Measurements from ENCODE around the gene ADGRA1.
"Not testable (repeated sequence)": the region's sequence is repeated elsewhere in the genome, so short reads cannot be mapped to it uniquely, and the experiment has no call there.

ADGRA1 gene
- total RNA-seq, result 0 to 0.08 (median 0) reads per million in 4 donors

- no peak for DNase-seq
Measured at GRCh38 chr10:133087679-133088178, at the start of gene ADGRA1. TSS of gene ADGRA1 (plus strand) at chr10:133087924. CDS start at chr10:133088910, 986 bp downstream.

GRCh38 chr10:133038036-133038823, 49.5 kb upstream of the ADGRA1 start:
- no peak for DNase-seq

GRCh38 chr10:133039107-133039802, 48.5 kb upstream of the ADGRA1 start:
- DNase-seq, result no peak

- DNase-seq, result no peak
Measured at GRCh38 chr10:133039803-133040165, 47.9 kb upstream of the ADGRA1 start.

GRCh38 chr10:133040198-133040597, 47.5 kb upstream of the ADGRA1 start:
- no peak for DNase-seq

DNA sequence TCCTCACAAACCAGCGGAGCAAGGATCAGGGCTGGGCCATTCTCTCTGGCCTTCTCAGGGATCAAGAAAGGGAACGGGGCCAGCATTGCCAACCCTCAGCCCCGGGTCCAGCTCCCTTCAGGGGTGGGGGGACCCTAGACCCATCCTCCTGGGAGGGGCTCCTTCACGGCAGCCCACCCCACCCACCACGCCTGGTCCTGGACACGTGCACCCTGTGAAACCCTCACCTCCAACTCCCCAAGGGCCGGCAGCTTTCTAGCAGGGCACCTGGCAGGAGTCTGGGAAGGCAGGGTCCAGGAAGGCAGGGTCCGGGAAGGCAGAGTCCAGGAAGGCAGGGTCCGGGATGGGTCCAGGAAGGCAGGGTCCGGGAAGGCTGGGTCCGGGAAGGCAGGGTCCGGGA, 46.6 kb upstream of the ADGRA1 start:
- no peak for DNase-seq

DNA sequence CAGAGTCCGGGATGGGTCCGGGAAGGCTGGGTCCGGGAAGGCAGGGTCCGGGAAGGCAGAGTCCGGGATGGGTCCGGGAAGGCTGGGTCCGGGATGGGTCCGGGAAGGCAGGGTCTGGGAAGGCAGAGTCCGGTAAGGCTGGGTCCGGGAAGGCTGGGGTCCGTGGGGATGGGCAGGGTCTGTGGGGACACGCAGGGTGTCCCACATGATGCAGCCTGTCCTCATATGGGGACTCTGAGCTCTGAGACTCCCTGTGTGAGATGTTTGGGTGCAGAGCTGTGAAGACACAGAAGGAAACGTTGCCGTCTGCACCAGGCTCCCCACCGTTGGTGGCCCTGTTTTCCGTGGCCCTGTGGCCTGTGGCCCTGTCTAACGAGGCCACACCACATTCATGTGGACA, 45.7 kb upstream of the ADGRA1 start:
- DNase-seq, result no peak

GRCh38 chr10:133042816-133043215, 44.9 kb upstream of the ADGRA1 start:
- no peak for DNase-seq

GRCh38 chr10:133043541-133044225, 44.0 kb upstream of the ADGRA1 start:
- no peak for DNase-seq

- DNase-seq, result no peak
Measured at GRCh38 chr10:133044401-133044811, 43.3 kb upstream of the ADGRA1 start.

DNA sequence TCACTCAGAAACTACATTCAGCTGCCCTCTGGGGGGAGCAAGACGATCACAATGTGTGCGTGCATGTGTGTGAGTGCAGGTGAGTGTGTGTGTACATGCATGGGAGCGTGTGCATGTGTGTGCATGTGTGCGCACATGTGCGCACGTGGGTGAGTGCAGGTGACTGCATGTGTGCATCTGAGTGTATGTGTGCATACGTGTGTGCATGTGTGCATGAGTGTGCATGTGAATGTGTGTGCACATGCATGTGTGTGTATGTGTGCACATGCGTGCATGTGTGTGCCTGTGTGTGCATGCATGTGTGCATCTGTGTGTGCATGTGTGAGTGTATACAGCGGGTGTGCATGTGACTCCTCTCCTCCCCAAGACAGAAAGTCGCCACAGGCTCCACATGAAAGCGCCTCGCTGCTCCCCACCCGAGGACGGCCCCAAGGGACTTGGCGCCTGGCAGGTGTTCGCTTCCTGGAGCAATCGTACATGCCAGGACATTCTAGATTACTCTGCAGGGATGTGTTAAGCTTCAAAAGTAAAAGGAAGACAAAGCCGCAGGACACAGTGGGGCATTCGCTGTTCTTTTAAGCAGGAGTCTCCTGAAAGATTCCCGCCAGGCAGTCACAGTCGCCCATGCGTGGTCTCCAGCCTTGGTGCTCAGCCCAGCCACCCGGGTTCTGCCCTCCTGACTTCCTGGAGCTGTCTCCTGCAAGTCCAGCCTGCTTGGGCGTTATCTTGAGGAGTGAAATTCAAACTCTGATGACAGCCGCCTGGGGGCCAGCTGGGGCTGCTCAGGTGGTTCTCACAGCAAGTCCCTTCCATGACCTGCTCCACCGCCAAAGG, 42.0 kb upstream of the ADGRA1 start:
- no peak for DNase-seq

DNA sequence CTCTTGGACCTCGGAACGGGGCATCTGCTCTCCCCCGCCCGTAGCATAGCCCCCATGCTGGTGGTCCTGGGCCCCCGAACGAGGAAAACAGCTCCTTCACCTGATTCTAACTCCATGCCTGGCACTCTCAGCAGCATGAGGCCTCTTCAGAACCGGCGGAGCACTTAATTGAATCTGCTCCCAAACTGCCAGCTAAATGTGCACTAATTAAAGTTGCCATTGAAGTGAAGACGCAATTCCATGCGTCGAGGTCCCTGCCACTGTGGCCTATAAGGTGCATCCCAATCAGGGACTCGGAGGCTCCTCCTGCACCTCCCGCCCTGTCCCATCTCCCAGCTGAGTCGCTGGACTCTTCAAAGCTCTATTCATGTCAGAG, 41.3 kb upstream of the ADGRA1 start:
- no peak for DNase-seq

- no peak for DNase-seq
Measured at GRCh38 chr10:133047526-133048123, 40.1 kb upstream of the ADGRA1 start.

- no peak for DNase-seq
Measured at GRCh38 chr10:133048266-133048665, 39.5 kb upstream of the ADGRA1 start.

DNA sequence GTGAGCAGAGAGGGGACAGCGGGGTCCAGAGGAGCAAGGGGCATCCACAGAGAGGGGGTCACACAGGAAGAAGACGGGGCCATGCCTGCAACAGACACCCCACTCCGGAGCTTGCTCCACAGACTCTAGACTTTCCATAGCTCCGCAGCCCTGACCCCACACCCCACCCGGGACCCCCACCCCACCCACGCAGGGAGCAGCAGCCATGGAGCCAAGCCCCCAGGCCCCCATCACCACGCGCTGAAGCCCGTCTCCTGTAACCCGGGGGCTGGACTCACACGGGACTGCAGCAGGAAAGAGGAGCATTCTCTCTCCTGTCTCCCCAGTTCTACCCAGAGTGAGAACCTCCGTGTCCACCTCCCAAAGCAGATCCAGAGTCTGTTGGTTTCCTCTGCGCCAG, 38.8 kb upstream of the ADGRA1 start:
- no peak for DNase-seq

DNA sequence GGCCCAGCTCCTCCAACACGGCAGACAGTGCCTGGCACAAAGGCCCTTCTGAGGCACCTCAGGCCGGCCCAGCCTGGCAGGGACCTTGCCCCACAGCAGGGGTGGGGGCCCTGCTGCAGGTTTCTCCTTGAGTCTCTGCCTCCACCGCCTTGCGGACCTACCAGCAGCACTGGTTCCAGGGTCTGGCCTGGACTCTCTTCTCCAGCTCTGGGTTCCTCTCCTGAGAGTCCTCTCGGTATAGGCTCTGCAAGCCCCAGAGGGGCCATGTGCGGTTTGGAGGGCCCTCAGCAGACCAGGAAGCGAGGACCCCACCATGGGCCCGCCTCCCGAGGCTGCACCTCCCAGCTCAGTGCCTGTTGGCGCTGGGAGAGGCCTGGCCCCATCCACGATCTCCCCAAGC, 38.1 kb upstream of the ADGRA1 start:
- DNase-seq, result no peak

DNA sequence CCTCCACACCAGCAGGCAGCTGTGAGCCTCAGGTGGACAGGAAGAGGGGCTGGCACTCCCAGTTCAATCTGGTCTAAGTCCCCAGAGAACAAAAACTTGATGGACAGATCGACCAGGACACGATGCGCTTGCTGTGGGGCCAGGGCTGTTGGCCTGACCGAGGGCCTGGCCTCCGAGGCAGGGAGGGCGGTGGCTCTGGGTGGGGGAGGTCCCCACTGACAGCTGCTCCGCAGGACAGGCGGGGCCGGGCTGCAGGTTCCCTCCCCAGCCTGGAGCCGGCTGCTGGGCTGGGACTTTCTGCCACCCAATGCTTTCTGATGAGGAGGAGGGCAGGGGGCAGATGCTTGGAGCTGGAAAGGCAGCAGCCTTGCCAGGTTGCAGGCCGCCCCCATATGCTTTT, 37.4 kb upstream of the ADGRA1 start:
- no peak for DNase-seq

DNA sequence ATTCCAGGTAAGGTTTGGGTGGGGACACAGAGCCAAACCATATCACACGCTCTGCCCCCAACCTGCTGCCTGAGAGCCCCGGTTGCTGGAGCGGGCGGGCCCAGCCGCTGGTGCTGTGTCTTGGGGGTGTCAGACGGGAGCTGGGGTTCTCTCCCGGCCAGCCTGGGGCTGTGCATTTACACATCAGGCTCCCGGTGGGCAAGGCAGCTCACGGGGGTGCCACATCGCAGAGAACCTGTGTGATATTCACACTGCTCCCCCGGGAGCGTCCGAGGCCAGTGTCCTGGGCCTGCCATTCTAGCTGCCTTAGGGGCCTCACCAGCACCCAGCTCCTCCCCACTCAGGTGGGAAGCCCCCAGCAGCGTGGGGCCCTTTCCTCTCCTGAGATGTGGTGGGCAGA, 35.6 kb upstream of the ADGRA1 start:
- no peak for DNase-seq

GRCh38 chr10:133053527-133054133, 34.1 kb upstream of the ADGRA1 start:
- not testable (repeated sequence) for DNase-seq

DNA sequence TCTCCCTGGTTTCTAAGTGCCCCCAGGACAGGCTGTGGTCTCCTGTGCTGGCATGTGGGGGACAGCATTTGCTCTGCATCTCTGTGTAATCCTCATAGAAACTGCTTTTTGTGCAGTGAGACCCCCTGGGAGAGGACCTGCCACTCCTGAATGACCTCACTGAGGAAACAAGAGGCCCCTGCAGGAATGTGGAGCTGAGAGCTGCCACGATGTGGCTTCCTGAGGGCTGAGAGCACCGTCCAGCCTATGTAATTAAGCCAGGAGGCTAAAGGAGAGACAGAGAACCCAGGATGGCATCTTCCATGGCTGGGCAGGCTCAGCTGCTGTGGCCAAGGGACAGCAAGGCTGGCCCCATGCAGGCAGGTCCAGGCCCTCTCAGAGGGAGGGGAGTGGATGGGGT, 32.3 kb upstream of the ADGRA1 start:
- DNase-seq, result no peak

DNA sequence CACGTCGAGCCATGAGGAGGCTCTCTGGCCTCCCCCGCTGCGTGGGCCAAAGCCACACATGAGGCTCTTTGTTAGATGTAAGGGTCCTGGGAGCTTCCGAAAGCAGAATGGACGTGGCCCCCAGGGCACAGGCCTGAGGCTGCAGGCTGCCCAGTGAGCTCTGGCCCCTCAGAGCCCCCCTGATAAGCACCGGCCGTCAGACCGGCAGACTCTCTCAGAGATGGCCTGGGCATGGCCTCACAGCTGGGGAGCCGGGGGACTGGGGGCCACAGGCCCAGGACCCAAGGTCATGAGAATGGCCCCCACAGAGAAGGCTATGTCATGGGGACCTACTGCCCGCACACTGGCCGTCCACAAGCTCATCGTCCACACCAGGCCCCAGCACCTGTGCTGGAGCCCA, 31.7 kb upstream of the ADGRA1 start:
- no peak for DNase-seq

DNA sequence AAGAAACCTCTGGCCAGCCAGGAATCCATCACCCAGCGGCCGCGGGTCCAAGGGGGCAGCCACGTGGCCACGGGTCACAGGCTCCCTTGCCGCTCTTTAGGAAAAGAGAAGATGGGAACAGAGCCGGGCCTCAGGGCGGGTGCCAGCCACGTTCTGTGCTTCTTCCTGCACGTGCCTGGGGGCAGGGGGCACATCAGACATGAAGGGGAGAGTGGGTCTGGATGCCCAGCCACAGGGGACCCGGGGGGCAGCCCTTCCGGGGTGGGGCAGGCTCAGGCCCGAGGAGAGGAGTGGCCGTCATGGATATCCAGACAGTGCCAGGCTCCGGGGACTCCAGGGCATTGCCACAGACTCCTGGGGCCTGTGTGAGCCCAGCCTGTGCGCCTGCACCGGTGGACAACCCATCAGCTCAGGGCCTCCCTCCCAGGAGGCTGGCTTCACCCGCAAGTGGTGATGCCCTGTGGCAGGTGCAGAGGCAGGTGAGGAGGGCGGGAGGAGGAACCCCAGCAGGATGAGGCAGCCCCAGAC, 31.0 kb upstream of the ADGRA1 start:
- no peak for DNase-seq

Measured in T-helper 1 cell (primary cell).